Caco-2 (cell line): ENCODE results near the gene UNC119B. TPM values are rescaled to one million over a fixed set of nuclear protein-coding genes. Genes with fewer than 3 reads are reported as not detected.

ENCODE experiments used
- BruUV-seq: library from RNA; stranded (reverse); fragments of 400-500 nt; replicated peaks from 2 replicates; lab custom pipeline; 2021; lab: Mats Ljungman, UMichigan
- CTCF ChIA-PET: fragments of 300-600 bp; sonication (Branson Sonifier 250); formaldehyde crosslinking; loops from one replicate; lab custom pipeline; 2022; ENCODE audit warnings: antibody characterized with exemption; lab: Charles Lee
- POLR2A ChIA-PET: fragments of 300-600 bp; sonication (Branson Sonifier 250); formaldehyde crosslinking; loops from one replicate; lab custom pipeline; 2022; ENCODE audit warnings: antibody characterized with exemption; lab: Charles Lee
- DNase-seq, 2 experiments: peaks; one replicate each; pipeline versions ENCODE4 v3.0.0 to v3.0.0-alpha.2; 2020 to 2022
- H3K27me3 ChIP-seq: replicated peaks from 2 replicates; pipeline ENCODE4 v1.6.0; 2011; ENCODE audit warnings: low read length; ENCODE audit not compliant: control insufficient read depth, insufficient read depth
- H3K36me3 ChIP-seq: 2 replicates; pipeline ENCODE4 v1.5.1; 2011; ENCODE audit warnings: low read length; ENCODE audit not compliant: control insufficient read depth, insufficient read depth
- H3K4me1 ChIP-seq: fragments of 250-450 bp; sonication (Bioruptor Pico); 2 replicates; pipeline ENCODE4 v1.5.1; 2020; ENCODE audit warnings: mild to moderate bottlenecking
- H3K4me3 ChIP-seq: 2 replicates; pipeline ENCODE4 v1.5.1; 2011; ENCODE audit warnings: low read depth, mild to moderate bottlenecking, control low read depth, low read length
- H3K9me3 ChIP-seq: fragments of 250-450 bp; sonication (Bioruptor Pico); 2 replicates; pipeline ENCODE4 v1.5.1; 2020; ENCODE audit warnings: mild to moderate bottlenecking, moderate library complexity
- H3K27ac Mint-ChIP-seq: one replicate; pipeline ENCODE4 v1.8.0; 2022; ENCODE audit warnings: mixed read lengths; ENCODE audit not compliant: unreplicated experiment
- H3K27me3 Mint-ChIP-seq: one replicate; pipeline ENCODE4 v1.8.0; 2022; ENCODE audit warnings: mixed read lengths; ENCODE audit not compliant: insufficient read depth, unreplicated experiment
- H3K36me3 Mint-ChIP-seq: one replicate; pipeline ENCODE4 v1.8.0; 2022; ENCODE audit warnings: mild to moderate bottlenecking, mixed read lengths; ENCODE audit not compliant: insufficient read depth, unreplicated experiment
- H3K4me1 Mint-ChIP-seq: one replicate; pipeline ENCODE4 v1.8.0; 2022; ENCODE audit warnings: low read depth, mixed read lengths; ENCODE audit not compliant: unreplicated experiment
- H3K4me3 Mint-ChIP-seq: one replicate; pipeline ENCODE4 v1.8.0; 2022; ENCODE audit warnings: mild to moderate bottlenecking, moderate library complexity, mixed read lengths; ENCODE audit not compliant: unreplicated experiment
- H3K9me3 Mint-ChIP-seq: one replicate; pipeline ENCODE4 v1.8.0; 2022; ENCODE audit warnings: mixed read lengths; ENCODE audit not compliant: unreplicated experiment
- CTCF ChIP-seq, 2 experiments: fragments of 200-600 bp in 1 of 2; IDR thresholded peaks; 1 replicate in 1 of 2; 2 replicates in 1 of 2; pipeline versions ENCODE4 v1.5.1 to v1.8.0; 2011 to 2022; ENCODE audit warnings: antibody characterized with exemption in 1 of 2, control low read depth in 1 of 2, inconsistent platforms in 1 of 2, low read depth in 1 of 2, low read length in 1 of 2, mild to moderate bottlenecking in 1 of 2, moderate library complexity in 1 of 2; ENCODE audit not compliant: insufficient read depth in 1 of 2, severe bottlenecking in 1 of 2, unreplicated experiment in 1 of 2
- intact Hi-C: fragments of 100-400 bp; cut with micrococcal nuclease; formaldehyde crosslinking; loops from one replicate; pipeline ENCODE4 v1.10.0; 2022; ENCODE audit not compliant: unreplicated experiment
- total RNA-seq: library from RNA; stranded (reverse); gene quantifications from 2 replicates; pipeline ENCODE4 v1.2.3, GENCODE V29; 2022

Gene UNC119B
- total RNA-seq, 1 experiment from 2014 or later, result 44.4 TPM

- no peak overlapping the region for H3K4me3 ChIP-seq
- H3K27me3 Mint-ChIP-seq, result no peaks in the 10 kb centered on the region
- DNase-seq, result no peak
- H3K9me3 ChIP-seq, result no peaks in the 10 kb centered on the region
- CTCF ChIA-PET, result interaction anchor here (0.7 kb wide), 1 partner anchor 260 kb away, joined by 3 read pairs; no protein-coding TSS in a partner anchor
- H3K4me1 ChIP-seq, result no peaks in the 10 kb centered on the region
- TF ChIP-seq CTCF (IDR thresholded peaks at IDR 0.05; ENCODE audit: insufficient read depth in 1 of 2, low read depth in 1 of 2, low read length in 1 of 2, severe bottlenecking in 1 of 2, unreplicated experiment in 1 of 2), result no peak
- POLR2A ChIA-PET, result no interaction called here
- H3K27me3 ChIP-seq, result no peaks in the 10 kb centered on the region
- no peaks in the 10 kb centered on the region for H3K4me1 Mint-ChIP-seq
- no peak overlapping the region for H3K27ac Mint-ChIP-seq
- H3K36me3 Mint-ChIP-seq, result no peaks in the 10 kb centered on the region
- no TSS peak for BruUV-seq
- H3K9me3 Mint-ChIP-seq, result no peaks in the 10 kb centered on the region
- H3K36me3 ChIP-seq, result no peaks in the 10 kb centered on the region
- no peak overlapping the region for H3K4me3 Mint-ChIP-seq
- intact Hi-C loops, result no loop called here
These were observed 39.0 kb downstream of the UNC119B start for GRCh38 chr12:120749256-120749655.

GRCh38 chr12:120750806-120751205 lies 40.5 kb downstream of the UNC119B start:
- intact Hi-C loops, result no loop called here
- DNase-seq, result no peak
- no peak overlapping the region for H3K4me3 ChIP-seq

GRCh38 chr12:120751389-120751788 lies 41.1 kb downstream of the UNC119B start:
- no peaks in the 10 kb centered on the region for H3K4me1 ChIP-seq
- H3K4me1 Mint-ChIP-seq, result no peaks in the 10 kb centered on the region
- TF ChIP-seq CTCF (IDR thresholded peaks at IDR 0.05; ENCODE audit: insufficient read depth in 1 of 2, low read depth in 1 of 2, low read length in 1 of 2, severe bottlenecking in 1 of 2, unreplicated experiment in 1 of 2), result no peak
- intact Hi-C loops, result no loop called here
- no peaks in the 10 kb centered on the region for H3K36me3 ChIP-seq
- no peaks in the 10 kb centered on the region for H3K27me3 Mint-ChIP-seq
- no TSS peak for BruUV-seq
- CTCF ChIA-PET, result interaction anchor here (0.7 kb wide), 1 partner anchor 223 kb away, joined by 4 read pairs; no protein-coding TSS in a partner anchor
- no peaks in the 10 kb centered on the region for H3K9me3 ChIP-seq
- no peaks in the 10 kb centered on the region for H3K9me3 Mint-ChIP-seq
- POLR2A ChIA-PET, result no interaction called here
- H3K4me3 Mint-ChIP-seq, result no peak overlapping the region
- H3K27ac Mint-ChIP-seq, result no peak overlapping the region
- DNase-seq, result no peak
- no peak overlapping the region for H3K4me3 ChIP-seq
- no peaks in the 10 kb centered on the region for H3K36me3 Mint-ChIP-seq
- H3K27me3 ChIP-seq, result no peaks in the 10 kb centered on the region

More at GRCh38 chr12:120750806-120751205, 40.5 kb downstream of the UNC119B start:
- CTCF ChIA-PET, result interaction anchor here (0.6 to 0.7 kb wide), 2 partner anchors 103 to 223 kb away, joined by 4 read pairs; no protein-coding TSS in a partner anchor
- Mint-ChIP-seq H3K36me3 (no peaks in the 10 kb centered on the region), H3K4me3 (no peak overlapping the region), H3K9me3 (no peaks in the 10 kb centered on the region), H3K27ac (no peak overlapping the region), H3K27me3 (no peaks in the 10 kb centered on the region), H3K4me1 (no peaks in the 10 kb centered on the region)
- H3K36me3 ChIP-seq, result no peaks in the 10 kb centered on the region
- TF ChIP-seq CTCF (IDR thresholded peaks at IDR 0.05; ENCODE audit: insufficient read depth in 1 of 2, low read depth in 1 of 2, low read length in 1 of 2, severe bottlenecking in 1 of 2, unreplicated experiment in 1 of 2), result no peak
- POLR2A ChIA-PET, result no interaction called here
- no peaks in the 10 kb centered on the region for H3K4me1 ChIP-seq
- H3K27me3 ChIP-seq, result no peaks in the 10 kb centered on the region
- no peaks in the 10 kb centered on the region for H3K9me3 ChIP-seq
- BruUV-seq, result no TSS peak
